Endothelial cell of umbilical vein (primary cell): ENCODE results near the gene WBP4. TPM values are rescaled to one million over a fixed set of nuclear protein-coding genes. Genes with fewer than 3 reads are reported as not detected.

Experiments
- BruUV-seq: library from RNA; stranded (reverse); fragments of 400-500 nt; replicated peaks from 2 replicates; lab custom pipeline; 2021; lab: Mats Ljungman, UMichigan
- CTCF ChIA-PET: fragments of 300-600, 350-600 bp; sonication (Branson Sonifier 250); formaldehyde crosslinking; loops from one replicate; lab custom pipeline; 2021; ENCODE audit warnings: antibody characterized with exemption, inconsistent platforms; lab: Charles Lee
- POLR2A ChIA-PET: fragments of 300-600, 350-600 bp; sonication (Branson Sonifier 250); formaldehyde crosslinking; loops from one replicate; lab custom pipeline; 2021; ENCODE audit warnings: antibody characterized with exemption, inconsistent platforms; lab: Charles Lee
- DNase-seq: peaks from one replicate; pipeline ENCODE4 v3.0.0-alpha.2; 2011; ENCODE audit warnings: low read depth, low spot score
- FAIRE-seq: peaks from 2 replicates; lab custom pipeline; 2011; peaks lifted over from hg19 to GRCh38; lab: Jason Lieb, UNC
- H2AFZ ChIP-seq: 2 replicates; pipeline ENCODE4 v1.6.0; 2012; ENCODE audit warnings: low read depth, low read length, control low read depth, inconsistent platforms
- H3K27ac ChIP-seq: 2 replicates; pipeline ENCODE4 v1.5.1; 2011; ENCODE audit warnings: low read depth, mild to moderate bottlenecking, control low read depth, low read length, moderate library complexity; ENCODE audit not compliant: insufficient read depth
- H3K27me3 ChIP-seq, 2 experiments: 2 replicates each; pipeline versions ENCODE4 v1.6.0 to v1.6.1; 2011; ENCODE audit warnings: low read length in 2 of 2, mixed read lengths in 1 of 2; ENCODE audit not compliant: control insufficient read depth in 2 of 2, insufficient read depth in 2 of 2
- H3K36me3 ChIP-seq, 2 experiments: 2 replicates in 1 of 2; 3 replicates in 1 of 2; pipeline ENCODE4 v1.5.1; 2011; ENCODE audit warnings: low read length in 2 of 2, mild to moderate bottlenecking in 1 of 2, moderate library complexity in 1 of 2; ENCODE audit not compliant: control insufficient read depth in 2 of 2, insufficient read depth in 2 of 2; ENCODE audit errors: extremely low read depth in 1 of 2
- H3K4me1 ChIP-seq: 3 replicates; pipeline ENCODE4 v1.5.1; 2011; ENCODE audit warnings: mild to moderate bottlenecking, low read length; ENCODE audit not compliant: control insufficient read depth, insufficient read depth; ENCODE audit errors: extremely low read depth
- H3K4me2 ChIP-seq: 2 replicates; pipeline ENCODE4 v1.6.1; 2011; ENCODE audit warnings: low read length, control low read depth, mixed read lengths; ENCODE audit not compliant: insufficient read depth
- H3K4me3 ChIP-seq, 3 experiments: fragments of 200-600 bp in 1 of 3; sonication (generic), shearing (Covaris generic) in 1 of 3; replicated peaks in 1 of 3; 2 replicates each; pipeline ENCODE4 v1.5.1; 2011 to 2016; ENCODE audit warnings: control low read depth in 3 of 3, low read length in 3 of 3, mild to moderate bottlenecking in 2 of 3, inconsistent platforms in 1 of 3, low read depth in 1 of 3, moderate library complexity in 1 of 3; ENCODE audit not compliant: insufficient read depth in 1 of 3
- H3K79me2 ChIP-seq: 2 replicates; pipeline ENCODE4 v1.6.0; 2012; ENCODE audit warnings: low read length, inconsistent platforms; ENCODE audit not compliant: control insufficient read depth, insufficient read depth
- H3K9ac ChIP-seq: replicated peaks from 2 replicates; pipeline ENCODE3; 2011; ENCODE audit warnings: low read length, control low read depth; ENCODE audit not compliant: insufficient read depth; ENCODE audit errors: extremely low read depth
- H3K9me1 ChIP-seq: replicated peaks from 3 replicates; pipeline ENCODE4 v1.6.0; 2011; ENCODE audit warnings: mild to moderate bottlenecking, low read length; ENCODE audit not compliant: control insufficient read depth, insufficient read depth; ENCODE audit errors: extremely low read depth
- H3K9me3 ChIP-seq: replicated peaks from 2 replicates; pipeline ENCODE4 v1.5.1; 2012; ENCODE audit warnings: low read length, inconsistent platforms; ENCODE audit not compliant: control insufficient read depth, insufficient read depth
- H4K20me1 ChIP-seq: replicated peaks from 2 replicates; pipeline ENCODE3; 2011; ENCODE audit warnings: mild to moderate bottlenecking, low read length; ENCODE audit not compliant: control insufficient read depth, insufficient read depth; ENCODE audit errors: extremely low read depth
- EZH2 ChIP-seq: IDR thresholded peaks from 2 replicates; pipeline ENCODE4 v1.6.1; 2012; ENCODE audit warnings: borderline replicate concordance, low read depth, mild to moderate bottlenecking, moderate library complexity, low read length, inconsistent platforms; ENCODE audit not compliant: severe bottlenecking
- FOS ChIP-seq: IDR thresholded peaks from 2 replicates; pipeline ENCODE4 v1.6.1; 2011; ENCODE audit warnings: mild to moderate bottlenecking, low read length, moderate library complexity, borderline replicate concordance; ENCODE audit not compliant: insufficient read depth
- GATA2 ChIP-seq: IDR thresholded peaks from 2 replicates; pipeline ENCODE4 v1.7.0; 2011; ENCODE audit warnings: low read depth, mild to moderate bottlenecking, moderate library complexity, mixed read lengths, low read length; ENCODE audit not compliant: insufficient read length, insufficient read depth
- JUN ChIP-seq: IDR thresholded peaks from 2 replicates; pipeline ENCODE4 v1.6.1; 2011; ENCODE audit warnings: borderline replicate concordance, low read depth; ENCODE audit not compliant: insufficient read length, insufficient read depth
- MYC ChIP-seq: IDR thresholded peaks from one replicate; pipeline ENCODE4 v1.6.1; 2011; ENCODE audit warnings: mild to moderate bottlenecking, low read depth, low read length
- POLR2A ChIP-seq: IDR thresholded peaks from 2 replicates; pipeline ENCODE4 v1.6.1; 2012; ENCODE audit warnings: low read depth, mild to moderate bottlenecking, control low read depth, low read length
- POLR2AphosphoS5 ChIP-seq: IDR thresholded peaks from 2 replicates; pipeline ENCODE4 v1.6.1; 2012; ENCODE audit warnings: low read depth, mild to moderate bottlenecking, control low read depth, low read length, moderate library complexity; ENCODE audit not compliant: insufficient read depth
- dilution Hi-C: fragments of 300-500 bp; cut with MboI; formaldehyde crosslinking; loops from one replicate; pipeline ENCODE4 v1.15.0; 2019; ENCODE audit warnings: low sequenced_read_pairs; ENCODE audit not compliant: extremely low pct_ligation_motif_present
- intact Hi-C: fragments of 100-400 bp; cut with micrococcal nuclease; formaldehyde crosslinking; loops from one replicate; pipeline ENCODE4 v1.10.0; 2022
- polyA plus RNA-seq, 4 experiments: library from polyadenylated mRNA; depleted of rRNA in 3 of 4; stranded (reverse) in 3 of 4; unstranded in 1 of 4; fragments of >200 nt; gene quantifications; 2 replicates each; pipeline versions ENCODE4 v1.2.1 to v1.2.3, GENCODE V29; 2011 to 2012; ENCODE audit warnings: missing spikeins in 1 of 4
- total RNA-seq: library from RNA; stranded (reverse); gene quantifications from 2 replicates; pipeline ENCODE4 v1.2.3, GENCODE V29; 2021
- TF ChIP-seq, protein P1 (sequence below): IDR thresholded peaks from 2 replicates; pipeline ENCODE4 v1.6.1; 2011; ENCODE audit not compliant: insufficient read depth, insufficient read length
- TF ChIP-seq, protein P2 (sequence below), 2 donors: IDR thresholded peaks; 1 replicate in 1 of 2; 2 replicates in 1 of 2; pipeline ENCODE4 v1.5.1; 2011; ENCODE audit warnings: low read length in 2 of 2, mild to moderate bottlenecking in 2 of 2, moderate library complexity in 2 of 2, control low read depth in 1 of 2, inconsistent platforms in 1 of 2, low read depth in 1 of 2; ENCODE audit not compliant: insufficient read depth in 1 of 2; ENCODE audit errors: extremely low read depth in 1 of 2

WBP4 gene
- total and polyA plus RNA-seq, 2 donors (not counting 3 experiments of a cell fraction or from before 2014, with no cell fraction given), result 4.3 to 14.8 TPM

GRCh38 chr13:41026788-41027187, 34.5 kb upstream of the WBP4 start:
- H3K4me2 ChIP-seq, result no peak overlapping the region
- DNase-seq, result no peak

More at GRCh38 chr13:41026788-41027187, 34.5 kb upstream of the WBP4 start:
- ChIA-PET CTCF (no interaction called here), POLR2A (no interaction called here)
- H2AFZ ChIP-seq, result no peak overlapping the region
- no peak overlapping the region for H3K27ac ChIP-seq
- no peaks in the 10 kb centered on the region for H3K27me3 ChIP-seq
- H3K4me3 ChIP-seq, result no peak overlapping the region
- no peaks in the 10 kb centered on the region for H4K20me1 ChIP-seq
- H3K36me3 ChIP-seq, result peaks cover 0 to 2% of the 10 kb centered on the region in 2 experiments
- intact Hi-C loops (no loop called here), dilution Hi-C loops (no loop called here)
- no peaks in the 10 kb centered on the region for H3K4me1 ChIP-seq
- H3K9ac ChIP-seq, result no peak overlapping the region
- peaks cover 9% of the 10 kb centered on the region for H3K79me2 ChIP-seq
- no TSS peak for BruUV-seq
- TF ChIP-seq JUN (no peak), POLR2AphosphoS5 (no peak), GATA2 (no peak), MYC (no peak), POLR2A (no peak), FOS (no peak), EZH2 (no peak)
- TF ChIP-seq, protein P1, sequence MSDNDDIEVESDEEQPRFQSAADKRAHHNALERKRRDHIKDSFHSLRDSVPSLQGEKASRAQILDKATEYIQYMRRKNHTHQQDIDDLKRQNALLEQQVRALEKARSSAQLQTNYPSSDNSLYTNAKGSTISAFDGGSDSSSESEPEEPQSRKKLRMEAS, result no peak
- TF ChIP-seq, protein P2, sequence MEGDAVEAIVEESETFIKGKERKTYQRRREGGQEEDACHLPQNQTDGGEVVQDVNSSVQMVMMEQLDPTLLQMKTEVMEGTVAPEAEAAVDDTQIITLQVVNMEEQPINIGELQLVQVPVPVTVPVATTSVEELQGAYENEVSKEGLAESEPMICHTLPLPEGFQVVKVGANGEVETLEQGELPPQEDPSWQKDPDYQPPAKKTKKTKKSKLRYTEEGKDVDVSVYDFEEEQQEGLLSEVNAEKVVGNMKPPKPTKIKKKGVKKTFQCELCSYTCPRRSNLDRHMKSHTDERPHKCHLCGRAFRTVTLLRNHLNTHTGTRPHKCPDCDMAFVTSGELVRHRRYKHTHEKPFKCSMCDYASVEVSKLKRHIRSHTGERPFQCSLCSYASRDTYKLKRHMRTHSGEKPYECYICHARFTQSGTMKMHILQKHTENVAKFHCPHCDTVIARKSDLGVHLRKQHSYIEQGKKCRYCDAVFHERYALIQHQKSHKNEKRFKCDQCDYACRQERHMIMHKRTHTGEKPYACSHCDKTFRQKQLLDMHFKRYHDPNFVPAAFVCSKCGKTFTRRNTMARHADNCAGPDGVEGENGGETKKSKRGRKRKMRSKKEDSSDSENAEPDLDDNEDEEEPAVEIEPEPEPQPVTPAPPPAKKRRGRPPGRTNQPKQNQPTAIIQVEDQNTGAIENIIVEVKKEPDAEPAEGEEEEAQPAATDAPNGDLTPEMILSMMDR (IDR thresholded peaks at IDR 0.05; ENCODE audit: extremely low read depth in 1 of 2, insufficient read depth in 1 of 2, low read depth in 1 of 2, low read length in 2 of 2), result no peak
- H3K9me1 ChIP-seq, result no peaks in the 10 kb centered on the region
- no peak for FAIRE-seq
- H3K9me3 ChIP-seq, result no peaks in the 10 kb centered on the region
